Measurements from ENCODE around the gene CINP. TPM values are rescaled to one million over a fixed set of nuclear protein-coding genes. Genes with fewer than 3 reads are reported as not detected.
A peak's percentile ranks its signal among the peaks of the same experiment; 100 is the strongest.
"Not testable (repeated sequence)": the region's sequence is repeated elsewhere in the genome, so short reads cannot be mapped to it uniquely, and the experiment has no call there.

CINP gene
- total RNA-seq, 2 donors from 2014 or later = 36.2 to 40.8 TPM

GRCh38 chr14:102304611-102305506 is 57.8 kb downstream of the CINP start, which contains the start of gene MOK:
MOK (minus strand) TSS chr14:102305164; CDS start chr14:102304968, 196 bp downstream.
- H3K36me3 ChIP-seq = no peaks in the 10 kb centered on the region
- H3K9me3 ChIP-seq = no peaks in the 10 kb centered on the region
- WGBS = under 1% methylated on average over 40 of the region's 53 CpGs
- peak within 1 kb of the TSS in 1 of 2 donors; percentile 35 for H3K27ac ChIP-seq
- DNase-seq (ENCODE audit: low spot score) = peak; percentile 94
- peak in 1 of 4 experiments; percentile 2 for TF ChIP-seq CTCF (IDR thresholded peaks at IDR 0.05)
- TF ChIP-seq POLR2A (IDR thresholded peaks at IDR 0.05) = peak; percentile 26
- TF ChIP-seq POLR2AphosphoS5 (IDR thresholded peaks at IDR 0.05) = peak; percentile 97
- intact Hi-C loops (cut with DNase I) = no loop called here
- H3K4me3 ChIP-seq = peak within 1 kb of the TSS; percentile 63 to 92
- no peaks in the 10 kb centered on the region for H3K4me1 ChIP-seq (replicated peaks)
- no peaks in the 10 kb centered on the region for H3K27me3 ChIP-seq (replicated peaks; ENCODE audit: insufficient read depth)

DNA sequence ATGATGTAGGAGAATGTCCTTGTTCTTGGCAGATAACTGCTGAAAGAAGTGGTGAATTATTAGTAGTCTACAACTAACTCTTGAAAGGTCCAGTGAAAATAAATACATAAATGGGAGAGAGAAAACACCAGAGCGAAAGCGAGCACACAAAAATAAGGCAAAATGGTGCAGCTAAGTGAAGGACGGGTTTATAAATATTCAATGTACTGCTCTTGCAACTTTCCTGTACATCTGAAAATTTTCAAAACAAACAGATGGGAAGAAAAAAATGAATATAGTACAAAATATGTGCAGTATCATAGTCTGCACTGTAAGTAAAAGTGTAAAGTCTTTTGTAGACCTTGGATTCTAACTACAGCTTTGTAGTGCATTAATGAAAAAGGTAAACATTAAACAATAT is 59.0 kb downstream of the CINP start:
- no peak for TF ChIP-seq POLR2A (IDR thresholded peaks at IDR 0.05)
- TF ChIP-seq CTCF (IDR thresholded peaks at IDR 0.05) = no peak
- TF ChIP-seq POLR2AphosphoS5 (IDR thresholded peaks at IDR 0.05) = no peak
- WGBS = 90% methylated on average over 3 of the region's 3 CpGs
- Histone ChIP-seq H3K4me1 (replicated peaks) (no peaks in the 10 kb centered on the region), H3K4me3 (no peak overlapping the region), H3K27ac (no peak overlapping the region), H3K36me3 (no peaks in the 10 kb centered on the region), H3K27me3 (replicated peaks; ENCODE audit: insufficient read depth) (no peaks in the 10 kb centered on the region), H3K9me3 (no peaks in the 10 kb centered on the region)
- DNase-seq (ENCODE audit: low spot score) = no peak
- intact Hi-C loops (cut with DNase I) = no loop called here

- DNase-seq (ENCODE audit: low spot score); H3K27me3 ChIP-seq (replicated peaks; ENCODE audit: insufficient read depth); intact Hi-C loops (cut with DNase I); H3K4me3 ChIP-seq; H3K27ac ChIP-seq; H3K9me3 ChIP-seq; H3K36me3 ChIP-seq; H3K4me1 ChIP-seq (replicated peaks): not testable (repeated sequence)
- WGBS = 94% methylated on average over 12 of the region's 12 CpGs
Measured at GRCh38 chr14:102298303-102299070, 64.2 kb downstream of the CINP start.

Other genes with a start within 250 kb of the CINP start
- gene WDR20, start 223.0 kb downstream of the CINP start, total RNA-seq = 10 to 100 TPM; 36.6 to 38.6 TPM
- 10 to 100 TPM; 17.8 to 95.5 TPM for gene MOK, start 57.7 kb downstream of the CINP start, total RNA-seq
- 10 to 100 TPM; 11.7 to 33.8 TPM for gene ZNF839, start 43.1 kb downstream of the CINP start, total RNA-seq
- gene TECPR2, start 51 bp upstream of the CINP start, total RNA-seq = 10 to 100 TPM; 12.9 to 45.0 TPM
- gene ANKRD9, start 146.9 kb upstream of the CINP start, total RNA-seq = 10 to 100 TPM; 81.1 to 81.5 TPM
- 10 to 100 TPM; 14.4 to 26.6 TPM for gene RCOR1, start 229.8 kb upstream of the CINP start, total RNA-seq